GM18909 (cell line): ENCODE results near the gene HLCS.
A peak's percentile ranks its signal among the peaks of the same experiment; 100 is the strongest.
"Not testable (repeated sequence)": the region's sequence is repeated elsewhere in the genome, so short reads cannot be mapped to it uniquely, and the experiment has no call there.

Experiments used
- ATAC-seq: cut with Tn5 transposase; IDR thresholded peaks from one replicate; pipeline ENCODE4 v1.9.1; 2021; ENCODE audit warnings: mild to moderate bottlenecking; ENCODE audit not compliant: unreplicated experiment, poor library complexity

The HLCS gene

GRCh38 chr21:36966066-36966820 lies at the start of gene HLCS:
Gene HLCS (minus strand): TSS chr21:36966669. CDS start chr21:36966638, 31 bp downstream.
- peak; percentile 88 for ATAC-seq

GRCh38 chr21:37009740-37010341 lies 43.4 kb upstream of the HLCS start:
- peak; percentile 97 for ATAC-seq

- ATAC-seq, result no peak
Observed at GRCh38 chr21:37008724-37009123, 42.3 kb upstream of the HLCS start.

GRCh38 chr21:37006486-37007291 lies 40.2 kb upstream of the HLCS start, which contains the start of gene RIPPLY3:
Gene RIPPLY3 (plus strand): TSS chr21:37006702. CDS start chr21:37006773, 71 bp downstream.
- ATAC-seq, result no peak

GRCh38 chr21:37005548-37006485 lies 39.3 kb upstream of the HLCS start:
- no peak for ATAC-seq

GRCh38 chr21:37003917-37004316 lies 37.4 kb upstream of the HLCS start:
- not testable (repeated sequence) for ATAC-seq

- ATAC-seq, result not testable (repeated sequence)
Observed at GRCh38 chr21:37002851-37003250, 36.4 kb upstream of the HLCS start.

GRCh38 chr21:37001441-37001840 lies 35.0 kb upstream of the HLCS start:
- ATAC-seq, result no peak

- ATAC-seq, result no peak
Observed at GRCh38 chr21:37000381-37000780, 33.9 kb upstream of the HLCS start.

GRCh38 chr21:36999131-36999898 lies 32.8 kb upstream of the HLCS start:
- no peak for ATAC-seq

- ATAC-seq, result not testable (repeated sequence)
Observed at GRCh38 chr21:36995285-36995684, 28.8 kb upstream of the HLCS start.

- ATAC-seq, result no peak
Observed at GRCh38 chr21:36994501-36995158, 28.2 kb upstream of the HLCS start.

- ATAC-seq, result no peak
Observed at GRCh38 chr21:36992671-36993070, 26.2 kb upstream of the HLCS start.

GRCh38 chr21:36990508-36991205 lies 24.2 kb upstream of the HLCS start:
- no peak for ATAC-seq

- ATAC-seq, result peak; percentile 93
Observed at GRCh38 chr21:36989699-36990507, 23.4 kb upstream of the HLCS start.

- not testable (repeated sequence) for ATAC-seq
Observed at GRCh38 chr21:36989199-36989698, 22.8 kb upstream of the HLCS start.

- ATAC-seq, result no peak
Observed at GRCh38 chr21:36988536-36988935, 22.1 kb upstream of the HLCS start.
